Duodenal mucosa (tissue), 2 donors: ENCODE results near the gene RHOH.

Experiments used
- H3K27ac ChIP-seq: one replicate; pipeline ENCODE4 v1.7.0; 2013; ENCODE audit warnings: low read depth, low read length
- H3K27me3 ChIP-seq, 2 donors: one replicate each; pipeline ENCODE4 v1.7.0; 2013; ENCODE audit warnings: low read length in 2 of 2, control low read depth in 1 of 2; ENCODE audit not compliant: insufficient read depth in 2 of 2, control insufficient read depth in 1 of 2
- H3K36me3 ChIP-seq, 2 donors: one replicate each; pipeline ENCODE4 v1.7.0; 2013; ENCODE audit warnings: low read length in 2 of 2, control low read depth in 1 of 2; ENCODE audit not compliant: insufficient read depth in 2 of 2, control insufficient read depth in 1 of 2
- H3K4me1 ChIP-seq, 2 donors: one replicate each; pipeline ENCODE4 v1.7.0; 2013; ENCODE audit warnings: low read length in 2 of 2, control low read depth in 1 of 2; ENCODE audit not compliant: insufficient read depth in 2 of 2, control insufficient read depth in 1 of 2
- H3K4me3 ChIP-seq, 2 donors: one replicate each; pipeline ENCODE4 v1.7.0; 2013; ENCODE audit warnings: low read length in 2 of 2, low read depth in 1 of 2
- H3K9ac ChIP-seq, 2 donors: one replicate each; pipeline ENCODE4 v1.7.0; 2013; ENCODE audit warnings: low read length in 2 of 2, low read depth in 1 of 2
- H3K9me3 ChIP-seq, 2 donors: one replicate each; pipeline ENCODE4 v1.7.0; 2013; ENCODE audit warnings: low read length in 2 of 2, control low read depth in 1 of 2; ENCODE audit not compliant: control insufficient read depth in 1 of 2

Gene RHOH

DNA sequence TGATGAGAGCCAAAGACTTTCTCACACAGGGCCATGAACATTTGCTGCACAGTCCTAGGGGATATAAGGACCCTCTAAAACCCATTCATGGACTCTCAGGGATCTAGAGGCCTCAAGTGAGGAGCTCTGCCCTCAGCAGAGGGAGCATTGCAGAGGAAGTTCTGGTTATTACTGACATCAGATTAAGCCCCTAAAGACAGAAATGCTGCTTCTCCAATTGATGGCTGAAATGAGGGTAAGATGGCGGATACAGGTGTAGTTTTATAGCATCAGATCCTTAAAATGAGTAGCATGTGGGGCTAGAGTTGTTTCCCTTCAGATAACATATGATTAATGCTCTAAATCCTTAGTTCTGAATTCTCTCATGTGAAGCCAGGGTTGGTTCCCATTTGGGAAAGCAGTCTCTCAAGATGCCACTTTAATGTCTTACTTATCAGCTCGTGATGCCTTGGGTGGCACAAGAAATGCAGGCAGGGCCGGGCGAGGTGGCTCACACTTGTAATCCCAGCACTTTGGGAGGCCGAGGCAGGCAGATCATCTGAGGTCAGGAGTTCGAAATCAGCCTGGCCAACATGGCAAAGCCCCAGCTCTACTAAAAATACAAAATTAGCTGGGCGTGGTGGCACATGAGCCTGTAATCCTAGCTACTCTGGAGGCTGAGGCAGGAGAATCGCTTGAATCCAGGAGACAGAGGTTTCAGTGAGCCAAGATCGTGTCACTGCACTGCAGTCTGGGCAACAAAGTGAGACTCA is 7.9 kb downstream of the RHOH start:
- Histone ChIP-seq H3K27ac (peak overlapping the region; percentile 43), H3K4me3 (peak overlapping the region; percentile 20 to 43), H3K9ac (peak overlapping the region; percentile 23 to 38), H3K9me3 (no peaks in the 10 kb centered on the region), H3K36me3 (no peaks in the 10 kb centered on the region), H3K4me1 (peaks cover 11 to 12% of the 10 kb centered on the region in 2 donors), H3K27me3 (no peaks in the 10 kb centered on the region)

DNA sequence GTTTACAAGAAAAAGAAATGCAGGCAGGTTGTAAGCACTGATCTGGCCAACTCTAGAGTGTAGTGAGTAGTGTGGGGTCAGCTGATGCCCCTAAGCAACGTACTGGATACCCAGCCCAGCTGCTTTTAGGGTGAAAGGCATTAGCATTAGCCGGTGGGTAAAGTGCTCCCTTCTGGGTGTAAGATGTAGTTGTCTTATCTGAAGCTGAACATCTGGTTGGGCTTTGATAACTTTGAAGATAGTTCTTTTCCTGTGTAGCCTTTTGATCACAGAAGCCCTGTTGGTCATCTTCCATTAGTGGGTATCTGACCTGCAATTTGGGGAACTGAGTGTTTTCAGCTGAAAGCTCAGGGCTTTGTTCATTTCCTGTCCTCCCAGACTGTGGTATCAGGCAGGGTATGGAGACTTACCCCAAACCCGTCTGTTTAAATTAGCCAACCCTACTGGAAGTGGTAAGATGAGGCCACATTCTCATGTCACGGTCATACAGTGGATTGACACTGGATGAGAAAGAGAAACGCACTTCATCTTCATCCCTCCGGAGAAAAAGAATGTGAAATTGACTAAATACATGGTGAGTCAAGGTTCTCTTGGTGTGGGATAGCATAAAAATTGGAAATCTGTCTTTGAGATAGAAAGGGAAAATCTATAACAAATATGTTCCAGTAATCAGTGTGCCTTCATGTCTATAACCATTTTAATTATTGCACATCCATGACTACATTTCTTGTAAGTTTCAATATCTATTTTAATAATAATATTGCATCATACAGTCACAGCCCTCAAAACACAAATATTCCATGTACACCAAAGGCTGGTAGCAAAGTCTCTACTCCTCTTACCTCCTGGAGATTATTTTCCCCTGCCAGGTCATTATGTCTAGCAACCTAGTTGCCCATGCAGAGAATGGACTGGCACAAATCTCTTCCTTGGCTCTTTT is 8.7 kb downstream of the RHOH start:
- Histone ChIP-seq H3K9me3 (no peaks in the 10 kb centered on the region), H3K36me3 (no peaks in the 10 kb centered on the region), H3K9ac (peak overlapping the region; percentile 15 to 38), H3K4me3 (peak overlapping the region; percentile 20 to 43), H3K27me3 (no peaks in the 10 kb centered on the region), H3K27ac (peak overlapping the region; percentile 43), H3K4me1 (peaks cover 11 to 12% of the 10 kb centered on the region in 2 donors)

DNA sequence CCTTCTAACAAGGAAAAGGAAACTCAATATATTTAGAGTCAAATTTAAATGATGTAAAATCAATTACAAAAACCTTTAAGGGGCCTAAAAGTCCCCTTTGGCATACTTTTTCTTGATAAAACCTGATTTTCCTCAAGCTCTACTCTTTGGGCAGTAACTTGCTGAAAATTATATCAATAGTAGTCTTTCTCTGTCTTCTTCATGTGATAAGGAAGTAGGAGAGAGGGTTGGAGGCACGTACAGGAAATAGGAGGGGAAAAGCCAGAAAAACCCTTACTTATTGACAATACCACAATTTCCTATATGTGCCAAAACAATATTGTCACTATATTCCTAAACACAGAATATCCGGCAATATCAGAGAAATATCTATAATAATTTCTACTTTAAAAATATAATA is 9.6 kb downstream of the RHOH start:
- peak overlapping the region in 1 of 2 donors; percentile 38 for H3K9ac ChIP-seq

DNA sequence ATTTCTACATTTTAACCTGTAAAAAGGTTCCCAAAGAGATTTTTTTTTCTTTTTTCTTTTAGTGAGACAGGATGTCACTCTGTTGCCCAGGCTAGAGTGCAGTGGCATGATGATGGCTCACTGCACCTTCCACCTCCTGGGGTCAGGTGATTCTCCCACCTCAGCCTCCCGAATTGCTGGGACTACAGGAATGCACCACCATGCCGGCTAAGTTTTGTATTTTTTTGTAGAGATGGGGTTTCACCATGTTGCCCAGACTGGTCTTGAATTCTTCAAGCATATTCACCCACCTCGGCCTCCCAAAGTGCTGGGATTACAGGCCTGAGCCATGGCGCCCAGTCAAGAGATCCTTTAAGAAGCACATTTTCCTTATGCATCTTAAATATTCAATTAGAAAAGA is 12.6 kb downstream of the RHOH start:
- Histone ChIP-seq H3K27me3 (no peaks in the 10 kb centered on the region), H3K4me1 (peaks cover 7 to 10% of the 10 kb centered on the region in 2 donors)

More for the DNA sequence above, 9.6 kb downstream of the RHOH start:
- Histone ChIP-seq H3K9me3 (no peaks in the 10 kb centered on the region), H3K36me3 (no peaks in the 10 kb centered on the region), H3K27me3 (no peaks in the 10 kb centered on the region), H3K4me1 (peaks cover 11 to 12% of the 10 kb centered on the region in 2 donors), H3K4me3 (peak overlapping the region in 1 of 2 donors; percentile 43), H3K27ac (no peak overlapping the region)

DNA sequence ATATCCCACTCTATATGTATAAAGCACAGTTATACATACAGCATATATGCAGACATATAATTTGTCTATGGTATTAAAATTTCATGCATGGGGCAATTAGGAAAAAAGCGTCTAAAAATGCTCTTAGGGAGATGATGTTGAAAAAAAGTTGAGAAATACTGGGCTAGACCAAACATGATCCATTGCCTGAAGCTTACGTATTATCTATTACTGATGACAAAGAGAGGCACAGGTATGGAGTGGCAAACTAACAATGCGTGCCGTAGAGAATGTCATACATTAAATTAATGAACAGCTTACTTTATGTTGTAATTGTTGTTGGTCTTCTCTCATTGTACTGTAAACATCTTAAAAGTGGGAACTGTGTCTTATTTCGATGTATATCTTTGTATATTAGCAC is 13.9 kb downstream of the RHOH start:
- Histone ChIP-seq H3K4me1 (peaks cover 0 to 6% of the 10 kb centered on the region in 2 donors), H3K4me3 (no peak overlapping the region), H3K9ac (no peak overlapping the region), H3K27ac (no peak overlapping the region), H3K27me3 (no peaks in the 10 kb centered on the region), H3K9me3 (no peaks in the 10 kb centered on the region), H3K36me3 (no peaks in the 10 kb centered on the region)

More for the DNA sequence above, 12.6 kb downstream of the RHOH start:
- Histone ChIP-seq H3K36me3 (no peaks in the 10 kb centered on the region), H3K4me3 (no peak overlapping the region), H3K9ac (no peak overlapping the region), H3K27ac (no peak overlapping the region), H3K9me3 (no peaks in the 10 kb centered on the region)

DNA sequence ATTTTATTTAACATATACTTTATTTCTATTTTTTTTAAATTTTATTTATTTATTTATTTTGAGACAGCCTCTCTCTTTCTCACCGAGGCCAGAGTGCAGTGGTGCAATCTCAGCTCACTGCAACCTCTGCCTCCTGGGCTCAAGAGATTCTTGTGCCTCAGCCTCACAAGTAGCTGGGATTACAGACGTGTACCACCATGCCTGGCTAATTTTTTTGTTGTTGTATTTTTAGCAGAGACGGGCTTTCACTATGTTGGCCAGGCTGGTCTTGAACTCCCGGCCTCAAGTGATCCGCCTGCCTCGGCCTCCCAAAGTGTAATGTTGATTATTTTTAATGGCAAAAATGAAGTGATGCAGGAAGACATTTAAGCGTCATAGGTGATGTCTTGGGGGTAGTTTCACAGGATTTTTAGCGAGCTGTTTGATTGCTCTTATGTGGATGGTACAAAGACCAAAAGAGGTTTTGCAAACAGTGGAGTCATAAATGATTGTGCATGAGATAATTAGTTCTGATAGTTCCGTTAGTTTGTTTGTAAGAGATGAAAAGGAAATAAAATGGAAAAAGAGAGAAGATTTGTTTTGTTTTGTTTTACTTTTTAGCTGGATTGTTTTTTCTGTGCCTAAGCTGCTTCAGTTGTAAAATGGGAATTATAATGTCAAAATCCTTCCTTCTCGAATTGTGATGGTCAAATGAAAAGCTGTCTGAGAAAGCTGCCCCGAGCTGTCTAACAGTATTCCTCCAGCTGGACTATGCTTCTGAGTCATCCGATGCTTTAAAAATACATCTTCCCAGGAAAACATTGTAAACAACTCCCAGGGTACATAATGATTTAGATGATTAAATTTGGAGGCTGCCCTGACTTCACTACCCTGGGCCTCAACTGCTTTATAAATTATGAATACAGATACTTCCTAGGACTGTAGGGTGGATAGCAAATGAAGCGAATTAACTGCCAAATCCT is 14.7 kb downstream of the RHOH start:
- Histone ChIP-seq H3K4me3 (no peak overlapping the region), H3K36me3 (no peaks in the 10 kb centered on the region), H3K9me3 (no peaks in the 10 kb centered on the region), H3K4me1 (peaks cover 0 to 6% of the 10 kb centered on the region in 2 donors), H3K27ac (no peak overlapping the region), H3K9ac (no peak overlapping the region), H3K27me3 (no peaks in the 10 kb centered on the region)

DNA sequence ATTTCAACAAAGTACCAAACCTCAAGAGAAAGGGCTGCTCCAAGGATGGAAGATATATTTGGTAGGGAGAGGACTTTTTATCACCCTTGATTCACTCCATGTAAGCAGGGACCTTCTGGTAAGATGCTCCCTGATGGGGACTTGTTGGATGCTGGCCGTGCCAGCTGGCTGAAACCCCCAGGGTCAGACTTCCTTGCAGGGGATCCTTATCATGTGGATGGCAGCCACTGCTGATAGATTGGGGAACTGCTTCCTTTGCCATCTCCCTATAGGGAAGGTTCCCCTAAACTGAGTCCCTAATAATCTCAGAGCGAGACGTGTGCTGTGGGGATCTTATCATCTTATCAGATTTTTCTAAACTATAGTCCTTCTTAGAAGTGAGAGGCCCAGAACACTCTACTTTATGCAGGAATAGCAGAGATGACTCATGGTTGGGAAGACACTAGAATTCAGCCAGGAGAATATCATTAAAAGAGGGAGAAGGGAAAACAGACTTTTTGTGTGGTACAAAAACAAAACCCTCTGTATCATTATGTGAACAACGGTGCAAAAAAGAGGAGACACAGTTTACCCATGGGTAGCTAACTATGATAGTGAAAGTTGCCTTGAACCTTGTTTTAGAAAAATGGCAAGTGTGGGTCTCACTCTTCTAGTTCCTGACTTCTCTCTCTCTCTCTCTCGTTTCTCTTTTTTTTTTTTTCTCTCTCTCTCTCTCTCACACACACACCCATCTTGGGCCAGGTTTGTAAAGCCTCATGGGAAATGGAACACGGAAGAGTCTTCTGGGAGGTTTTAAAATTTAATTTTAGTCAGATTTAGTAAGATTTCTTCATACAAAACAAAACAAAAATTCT is 16.1 kb downstream of the RHOH start:
- H3K9me3 ChIP-seq: no peaks in the 10 kb centered on the region
- H3K9ac ChIP-seq: no peak overlapping the region
- H3K36me3 ChIP-seq: no peaks in the 10 kb centered on the region
- H3K27ac ChIP-seq: no peak overlapping the region
- no peak overlapping the region for H3K4me3 ChIP-seq
- peaks cover 0 to 6% of the 10 kb centered on the region in 2 donors for H3K4me1 ChIP-seq
- H3K27me3 ChIP-seq: no peaks in the 10 kb centered on the region

DNA sequence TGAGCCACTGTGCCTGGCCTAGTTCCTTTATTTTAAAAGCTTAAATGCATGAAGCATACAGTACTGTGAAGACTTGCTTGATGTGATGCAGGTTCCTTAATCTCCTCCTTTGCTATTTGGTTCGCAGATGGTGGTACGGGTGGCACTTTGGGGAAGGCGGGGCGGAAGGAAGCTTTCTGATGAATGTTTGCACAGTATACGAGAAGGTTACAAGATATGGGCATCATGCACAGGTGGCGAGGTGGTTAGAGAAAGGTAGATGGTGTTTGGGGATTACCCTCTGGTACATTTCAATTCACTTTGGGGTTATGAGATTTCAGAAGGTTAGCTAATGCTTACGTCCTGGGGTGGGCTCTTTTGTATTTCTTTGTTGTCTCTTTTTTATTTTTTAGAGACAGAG is 17.2 kb downstream of the RHOH start:
- Histone ChIP-seq H3K27ac (no peak overlapping the region), H3K4me1 (peaks cover 6% of the 10 kb centered on the region in 2 donors), H3K36me3 (no peaks in the 10 kb centered on the region), H3K9me3 (no peaks in the 10 kb centered on the region), H3K27me3 (no peaks in the 10 kb centered on the region), H3K4me3 (no peak overlapping the region), H3K9ac (no peak overlapping the region)
